H1 (cell line): ENCODE measurements around the gene LPCAT1. TPM values are rescaled to one million over a fixed set of nuclear protein-coding genes. Genes with fewer than 3 reads are reported as not detected.

Source experiments
- CHD2 ChIP-seq: IDR thresholded peaks from 2 replicates; pipeline ENCODE4 v1.6.1; 2012; ENCODE audit warnings: low read length, improper control_type of control experiment
- EGR1 ChIP-seq: IDR thresholded peaks from 2 replicates; pipeline ENCODE4 v1.6.1; 2011; ENCODE audit warnings: low read depth, low read length, borderline replicate concordance
- JUND ChIP-seq: IDR thresholded peaks from 2 replicates; pipeline ENCODE4 v1.6.1; 2011; ENCODE audit warnings: mild to moderate bottlenecking, improper control_type of control experiment, low read length
- KDM1A ChIP-seq: fragments of 200-600, 300-600 bp; sonication (generic); IDR thresholded peaks from 2 replicates; pipeline ENCODE4 v1.7.1; 2016; ENCODE audit warnings: mild to moderate bottlenecking, low read length, borderline replicate concordance
- NRF1 ChIP-seq: IDR thresholded peaks from 2 replicates; pipeline ENCODE4 v1.6.1; 2011; ENCODE audit warnings: mild to moderate bottlenecking, low read depth, low read length, improper control_type of control experiment
- POLR2A ChIP-seq, 2 experiments: IDR thresholded peaks; 1 replicate in 1 of 2; 2 replicates in 1 of 2; pipeline ENCODE4 v1.6.1; 2011; ENCODE audit warnings: low read depth in 2 of 2, low read length in 2 of 2, mild to moderate bottlenecking in 2 of 2; ENCODE audit errors: control extremely low read depth in 1 of 2
- SAP30 ChIP-seq: fragments of 300-600 bp; sonication (generic); IDR thresholded peaks from 2 replicates; pipeline ENCODE4 v1.7.1; 2012; ENCODE audit warnings: low read length, moderate library complexity, mild to moderate bottlenecking, inconsistent platforms; ENCODE audit not compliant: insufficient read depth, insufficient replicate concordance
- polyA plus RNA-seq, 7 experiments: library from polyadenylated mRNA; depleted of rRNA in 3 of 7; stranded (reverse) in 5 of 7; unstranded in 2 of 7; fragments of >200 nt in 5 of 7; fragments of 200-250 nt in 2 of 7; gene quantifications; 1 replicate in 5 of 7; 2 replicates in 1 of 7; 4 replicates in 1 of 7; pipeline versions ENCODE4 v1.2.1 to v1.2.3, GENCODE V29; 2011 to 2013; ENCODE audit warnings: missing spikeins in 2 of 7, mixed read lengths in 2 of 7
- total RNA-seq: library from RNA; stranded (reverse); fragmentation: NEBNext Ultra II Directional; extraction: Animal tissue kit (Norgen Biotek cat#: 25700); gene quantifications from 2 replicates; pipeline ENCODE4 v1.2.1, GENCODE V29; 2021
- TF ChIP-seq, protein P1 (sequence below): fragments of 300-600 bp; sonication (generic); IDR thresholded peaks from 2 replicates; pipeline ENCODE4 v1.7.1; 2012; ENCODE audit warnings: low read length, moderate library complexity, mild to moderate bottlenecking, inconsistent platforms; ENCODE audit not compliant: insufficient replicate concordance
- TF ChIP-seq, protein P2 (sequence below), 3 experiments: IDR thresholded peaks; 1 replicate in 2 of 3; 2 replicates in 1 of 3; pipeline versions ENCODE4 v1.5.1 to v1.6.1; 2011; ENCODE audit warnings: low read length in 3 of 3, mild to moderate bottlenecking in 3 of 3, inconsistent platforms in 2 of 3, low read depth in 1 of 3, moderate library complexity in 1 of 3; ENCODE audit not compliant: insufficient read depth in 1 of 3; ENCODE audit errors: control extremely low read depth in 1 of 3

Gene LPCAT1
- total and polyA plus RNA-seq, 2 of the 8 experiments (the other 6 are each of a cell fraction or from before 2014, with no cell fraction given) = 107 to 260 TPM

DNA sequence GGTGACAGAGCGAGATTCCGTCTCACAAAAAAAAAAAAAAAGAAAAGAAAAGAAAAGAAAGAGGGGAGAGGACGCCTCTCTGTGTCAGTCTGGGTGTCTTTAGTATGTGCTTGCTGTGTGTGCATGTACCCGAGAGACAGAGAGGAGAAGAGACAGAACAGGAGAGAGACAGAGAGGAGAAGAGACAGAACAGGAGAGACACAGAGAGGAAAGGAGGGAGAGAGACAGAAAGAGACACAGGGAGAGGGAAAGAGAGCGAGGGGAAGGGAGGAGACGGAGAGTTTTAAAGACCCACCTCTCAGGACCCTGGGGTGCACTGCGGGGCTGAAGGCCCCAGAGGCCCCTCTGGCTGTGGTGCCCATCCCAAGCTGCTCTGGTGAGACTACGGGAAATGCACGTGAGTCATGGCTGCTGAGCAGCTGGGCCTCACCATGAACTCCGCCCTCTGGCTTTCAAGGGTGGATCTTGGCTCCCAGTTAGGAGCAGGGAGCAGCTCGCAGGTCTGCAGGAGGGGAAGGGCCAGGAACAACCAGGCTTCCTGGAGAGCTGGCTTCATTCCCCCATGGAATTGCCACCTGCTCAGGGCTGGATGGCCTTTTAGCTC, 86.4 kb downstream of the LPCAT1 start (continued):
- TF ChIP-seq, protein P1, sequence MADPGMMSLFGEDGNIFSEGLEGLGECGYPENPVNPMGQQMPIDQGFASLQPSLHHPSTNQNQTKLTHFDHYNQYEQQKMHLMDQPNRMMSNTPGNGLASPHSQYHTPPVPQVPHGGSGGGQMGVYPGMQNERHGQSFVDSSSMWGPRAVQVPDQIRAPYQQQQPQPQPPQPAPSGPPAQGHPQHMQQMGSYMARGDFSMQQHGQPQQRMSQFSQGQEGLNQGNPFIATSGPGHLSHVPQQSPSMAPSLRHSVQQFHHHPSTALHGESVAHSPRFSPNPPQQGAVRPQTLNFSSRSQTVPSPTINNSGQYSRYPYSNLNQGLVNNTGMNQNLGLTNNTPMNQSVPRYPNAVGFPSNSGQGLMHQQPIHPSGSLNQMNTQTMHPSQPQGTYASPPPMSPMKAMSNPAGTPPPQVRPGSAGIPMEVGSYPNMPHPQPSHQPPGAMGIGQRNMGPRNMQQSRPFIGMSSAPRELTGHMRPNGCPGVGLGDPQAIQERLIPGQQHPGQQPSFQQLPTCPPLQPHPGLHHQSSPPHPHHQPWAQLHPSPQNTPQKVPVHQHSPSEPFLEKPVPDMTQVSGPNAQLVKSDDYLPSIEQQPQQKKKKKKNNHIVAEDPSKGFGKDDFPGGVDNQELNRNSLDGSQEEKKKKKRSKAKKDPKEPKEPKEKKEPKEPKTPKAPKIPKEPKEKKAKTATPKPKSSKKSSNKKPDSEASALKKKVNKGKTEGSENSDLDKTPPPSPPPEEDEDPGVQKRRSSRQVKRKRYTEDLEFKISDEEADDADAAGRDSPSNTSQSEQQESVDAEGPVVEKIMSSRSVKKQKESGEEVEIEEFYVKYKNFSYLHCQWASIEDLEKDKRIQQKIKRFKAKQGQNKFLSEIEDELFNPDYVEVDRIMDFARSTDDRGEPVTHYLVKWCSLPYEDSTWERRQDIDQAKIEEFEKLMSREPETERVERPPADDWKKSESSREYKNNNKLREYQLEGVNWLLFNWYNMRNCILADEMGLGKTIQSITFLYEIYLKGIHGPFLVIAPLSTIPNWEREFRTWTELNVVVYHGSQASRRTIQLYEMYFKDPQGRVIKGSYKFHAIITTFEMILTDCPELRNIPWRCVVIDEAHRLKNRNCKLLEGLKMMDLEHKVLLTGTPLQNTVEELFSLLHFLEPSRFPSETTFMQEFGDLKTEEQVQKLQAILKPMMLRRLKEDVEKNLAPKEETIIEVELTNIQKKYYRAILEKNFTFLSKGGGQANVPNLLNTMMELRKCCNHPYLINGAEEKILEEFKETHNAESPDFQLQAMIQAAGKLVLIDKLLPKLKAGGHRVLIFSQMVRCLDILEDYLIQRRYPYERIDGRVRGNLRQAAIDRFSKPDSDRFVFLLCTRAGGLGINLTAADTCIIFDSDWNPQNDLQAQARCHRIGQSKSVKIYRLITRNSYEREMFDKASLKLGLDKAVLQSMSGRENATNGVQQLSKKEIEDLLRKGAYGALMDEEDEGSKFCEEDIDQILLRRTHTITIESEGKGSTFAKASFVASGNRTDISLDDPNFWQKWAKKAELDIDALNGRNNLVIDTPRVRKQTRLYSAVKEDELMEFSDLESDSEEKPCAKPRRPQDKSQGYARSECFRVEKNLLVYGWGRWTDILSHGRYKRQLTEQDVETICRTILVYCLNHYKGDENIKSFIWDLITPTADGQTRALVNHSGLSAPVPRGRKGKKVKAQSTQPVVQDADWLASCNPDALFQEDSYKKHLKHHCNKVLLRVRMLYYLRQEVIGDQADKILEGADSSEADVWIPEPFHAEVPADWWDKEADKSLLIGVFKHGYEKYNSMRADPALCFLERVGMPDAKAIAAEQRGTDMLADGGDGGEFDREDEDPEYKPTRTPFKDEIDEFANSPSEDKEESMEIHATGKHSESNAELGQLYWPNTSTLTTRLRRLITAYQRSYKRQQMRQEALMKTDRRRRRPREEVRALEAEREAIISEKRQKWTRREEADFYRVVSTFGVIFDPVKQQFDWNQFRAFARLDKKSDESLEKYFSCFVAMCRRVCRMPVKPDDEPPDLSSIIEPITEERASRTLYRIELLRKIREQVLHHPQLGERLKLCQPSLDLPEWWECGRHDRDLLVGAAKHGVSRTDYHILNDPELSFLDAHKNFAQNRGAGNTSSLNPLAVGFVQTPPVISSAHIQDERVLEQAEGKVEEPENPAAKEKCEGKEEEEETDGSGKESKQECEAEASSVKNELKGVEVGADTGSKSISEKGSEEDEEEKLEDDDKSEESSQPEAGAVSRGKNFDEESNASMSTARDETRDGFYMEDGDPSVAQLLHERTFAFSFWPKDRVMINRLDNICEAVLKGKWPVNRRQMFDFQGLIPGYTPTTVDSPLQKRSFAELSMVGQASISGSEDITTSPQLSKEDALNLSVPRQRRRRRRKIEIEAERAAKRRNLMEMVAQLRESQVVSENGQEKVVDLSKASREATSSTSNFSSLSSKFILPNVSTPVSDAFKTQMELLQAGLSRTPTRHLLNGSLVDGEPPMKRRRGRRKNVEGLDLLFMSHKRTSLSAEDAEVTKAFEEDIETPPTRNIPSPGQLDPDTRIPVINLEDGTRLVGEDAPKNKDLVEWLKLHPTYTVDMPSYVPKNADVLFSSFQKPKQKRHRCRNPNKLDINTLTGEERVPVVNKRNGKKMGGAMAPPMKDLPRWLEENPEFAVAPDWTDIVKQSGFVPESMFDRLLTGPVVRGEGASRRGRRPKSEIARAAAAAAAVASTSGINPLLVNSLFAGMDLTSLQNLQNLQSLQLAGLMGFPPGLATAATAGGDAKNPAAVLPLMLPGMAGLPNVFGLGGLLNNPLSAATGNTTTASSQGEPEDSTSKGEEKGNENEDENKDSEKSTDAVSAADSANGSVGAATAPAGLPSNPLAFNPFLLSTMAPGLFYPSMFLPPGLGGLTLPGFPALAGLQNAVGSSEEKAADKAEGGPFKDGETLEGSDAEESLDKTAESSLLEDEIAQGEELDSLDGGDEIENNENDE = no peak
- TF ChIP-seq JUND = no peak
- no peak for TF ChIP-seq POLR2A (IDR thresholded peaks at IDR 0.05; ENCODE audit: control extremely low read depth in 1 of 2, low read depth in 2 of 2, low read length in 2 of 2)
- TF ChIP-seq CHD2 = no peak
- no peak for TF ChIP-seq KDM1A
- TF ChIP-seq SAP30 = no peak
- TF ChIP-seq NRF1 = no peak
- TF ChIP-seq, protein P2, sequence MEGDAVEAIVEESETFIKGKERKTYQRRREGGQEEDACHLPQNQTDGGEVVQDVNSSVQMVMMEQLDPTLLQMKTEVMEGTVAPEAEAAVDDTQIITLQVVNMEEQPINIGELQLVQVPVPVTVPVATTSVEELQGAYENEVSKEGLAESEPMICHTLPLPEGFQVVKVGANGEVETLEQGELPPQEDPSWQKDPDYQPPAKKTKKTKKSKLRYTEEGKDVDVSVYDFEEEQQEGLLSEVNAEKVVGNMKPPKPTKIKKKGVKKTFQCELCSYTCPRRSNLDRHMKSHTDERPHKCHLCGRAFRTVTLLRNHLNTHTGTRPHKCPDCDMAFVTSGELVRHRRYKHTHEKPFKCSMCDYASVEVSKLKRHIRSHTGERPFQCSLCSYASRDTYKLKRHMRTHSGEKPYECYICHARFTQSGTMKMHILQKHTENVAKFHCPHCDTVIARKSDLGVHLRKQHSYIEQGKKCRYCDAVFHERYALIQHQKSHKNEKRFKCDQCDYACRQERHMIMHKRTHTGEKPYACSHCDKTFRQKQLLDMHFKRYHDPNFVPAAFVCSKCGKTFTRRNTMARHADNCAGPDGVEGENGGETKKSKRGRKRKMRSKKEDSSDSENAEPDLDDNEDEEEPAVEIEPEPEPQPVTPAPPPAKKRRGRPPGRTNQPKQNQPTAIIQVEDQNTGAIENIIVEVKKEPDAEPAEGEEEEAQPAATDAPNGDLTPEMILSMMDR (IDR thresholded peaks at IDR 0.05; ENCODE audit: control extremely low read depth in 1 of 3, insufficient read depth in 1 of 3, low read depth in 1 of 3, low read length in 3 of 3) = peak in 1 of 3 experiments; percentile 41; a peak in 2 of 4 replicates
- no peak for TF ChIP-seq EGR1
